SK-N-SH (cell line): Measurements from ENCODE around the gene PRSS36. TPM values are rescaled to one million over a fixed set of nuclear protein-coding genes. Genes with fewer than 3 reads are reported as not detected.

Source experiments
- CTCF ChIA-PET: fragments of 300-600, 350-600 bp; formaldehyde crosslinking; extraction: SDS; loops from one replicate; lab custom pipeline; 2021; lab: Yijun Ruan, JAX
- POLR2A ChIA-PET: fragments of 350-600 bp; sonication (Branson Sonifier 250); formaldehyde crosslinking; extraction: SDS; loops from one replicate; lab custom pipeline; 2020; ENCODE audit warnings: antibody characterized with exemption, inconsistent platforms; lab: Yijun Ruan, JAX
- DNase-seq: peaks from one replicate; pipeline ENCODE4 v3.0.0; 2012
- H2AFZ ChIP-seq: fragments of 200-600 bp; sonication (generic); 2 replicates; pipeline ENCODE4 v1.8.1; 2016; ENCODE audit warnings: antibody characterized with exemption, mild to moderate bottlenecking, low read depth
- H3F3A ChIP-seq: fragments of 200-600 bp; sonication (generic); replicated peaks from 2 replicates; pipeline ENCODE3; 2016; ENCODE audit warnings: antibody characterized with exemption, mild to moderate bottlenecking; ENCODE audit not compliant: insufficient read depth
- H3K27ac ChIP-seq, 2 experiments: fragments of 200-500 bp in 1 of 2; fragments of 200-600 bp in 1 of 2; sonication (Bioruptor generic) in 1 of 2; sonication (generic), shearing (Covaris generic) in 1 of 2; 2 replicates each; pipeline versions ENCODE4 v1.5.1 to v1.6.1; 2014 to 2016; ENCODE audit warnings: low read depth in 2 of 2, inconsistent platforms in 1 of 2, low read length in 1 of 2, mild to moderate bottlenecking in 1 of 2, mixed read lengths in 1 of 2
- H3K27me3 ChIP-seq: fragments of 200-600 bp; sonication (generic), shearing (Covaris generic); 2 replicates; pipeline ENCODE4 v1.6.1; 2016; ENCODE audit warnings: mixed run types; ENCODE audit not compliant: insufficient read depth
- H3K36me3 ChIP-seq, 2 experiments: fragments of 200-500 bp in 1 of 2; fragments of 200-600 bp in 1 of 2; sonication (Bioruptor generic) in 1 of 2; sonication (generic) in 1 of 2; replicated peaks in 1 of 2; 2 replicates each; pipeline versions ENCODE3 to v1.5.1; 2014 to 2016; ENCODE audit warnings: low read length in 1 of 2, mild to moderate bottlenecking in 1 of 2; ENCODE audit not compliant: insufficient read depth in 2 of 2, control insufficient read depth in 1 of 2
- H3K4me1 ChIP-seq, 2 experiments: fragments of 200-500 bp in 1 of 2; fragments of 200-600 bp in 1 of 2; sonication (Bioruptor generic) in 1 of 2; sonication (generic), shearing (Covaris generic) in 1 of 2; 2 replicates each; pipeline versions ENCODE4 v1.5.1 to v1.6.1; 2014 to 2016; ENCODE audit warnings: low read depth in 1 of 2, low read length in 1 of 2, mixed run types in 1 of 2; ENCODE audit not compliant: insufficient read depth in 2 of 2, control insufficient read depth in 1 of 2
- H3K4me2 ChIP-seq: fragments of 200-600 bp; sonication (generic), shearing (Covaris generic); 2 replicates; pipeline ENCODE4 v1.6.1; 2017; ENCODE audit warnings: mixed run types
- H3K4me3 ChIP-seq, 2 experiments: fragments of 200-500 bp in 1 of 2; fragments of 200-600 bp in 1 of 2; sonication (Bioruptor generic) in 1 of 2; sonication (generic), shearing (Covaris generic) in 1 of 2; 2 replicates each; pipeline versions ENCODE4 v1.5.1 to v1.8.1; 2014 to 2016; ENCODE audit warnings: low read depth in 2 of 2, inconsistent platforms in 1 of 2, low read length in 1 of 2, mild to moderate bottlenecking in 1 of 2, mixed read lengths in 1 of 2, moderate library complexity in 1 of 2
- H3K79me2 ChIP-seq: fragments of 200-600 bp; sonication (generic); 2 replicates; pipeline ENCODE4 v1.8.1; 2017; ENCODE audit warnings: mild to moderate bottlenecking; ENCODE audit not compliant: insufficient read depth
- H3K9ac ChIP-seq: fragments of 200-600 bp; sonication (generic); 2 replicates; pipeline ENCODE4 v1.6.1; 2017; ENCODE audit warnings: mixed run types
- H3K9me2 ChIP-seq: fragments of 200-600 bp; sonication (generic); 2 replicates; pipeline ENCODE4 v1.6.1; 2017; ENCODE audit warnings: mixed run types
- H3K9me3 ChIP-seq: fragments of 200-600 bp; sonication (generic); 2 replicates; pipeline ENCODE4 v1.6.1; 2017; ENCODE audit warnings: mixed run types, mild to moderate bottlenecking, moderate library complexity
- H4K20me1 ChIP-seq: fragments of 200-600 bp; sonication (generic); 2 replicates; pipeline ENCODE4 v1.6.1; 2017; ENCODE audit warnings: mild to moderate bottlenecking, mixed run types; ENCODE audit not compliant: insufficient read depth
- EP300 ChIP-seq, 2 experiments: IDR thresholded peaks; 2 replicates each; pipeline versions ENCODE4 v1.4.0 to v1.6.1; 2012; ENCODE audit warnings: borderline replicate concordance in 1 of 2, low read depth in 1 of 2, low read length in 1 of 2
- FOSL2 ChIP-seq: IDR thresholded peaks from 2 replicates; pipeline ENCODE4 v1.4.0; 2012; ENCODE audit warnings: low read depth, mild to moderate bottlenecking, moderate library complexity, borderline replicate concordance
- FOXJ3 ChIP-seq: sonication (generic); formaldehyde crosslinking; IDR thresholded peaks from 2 replicates; pipeline ENCODE4 v1.5.1; 2020; ENCODE audit warnings: mild to moderate bottlenecking, missing genetic modification reagents
- MXI1 ChIP-seq: IDR thresholded peaks from 2 replicates; pipeline ENCODE4 v1.6.1; 2012; ENCODE audit warnings: mild to moderate bottlenecking, low read depth, low read length, improper control_type of control experiment
- RAD21 ChIP-seq: IDR thresholded peaks from 2 replicates; pipeline ENCODE4 v1.6.1; 2012; ENCODE audit warnings: mild to moderate bottlenecking, low read length
- RXRA ChIP-seq: IDR thresholded peaks from 2 replicates; pipeline ENCODE4 v1.4.0; 2012; ENCODE audit warnings: low read depth, mild to moderate bottlenecking, borderline replicate concordance
- TAF1 ChIP-seq: IDR thresholded peaks from 2 replicates; pipeline ENCODE4 v1.6.1; 2012; ENCODE audit warnings: low read depth, mild to moderate bottlenecking, low read length, moderate library complexity, borderline replicate concordance
- YY1 ChIP-seq: IDR thresholded peaks from 2 replicates; pipeline ENCODE4 v1.4.0; 2012; ENCODE audit warnings: low read depth, mild to moderate bottlenecking
- WGBS: methylation state at CpG from one replicate; pipeline ENCODE4 v1.1.6; 2017; ENCODE audit warnings: low lambda C conversion rate; 5-methylcytosine and 5-hydroxymethylcytosine counted together
- polyA plus RNA-seq, 3 experiments: library from polyadenylated mRNA; depleted of rRNA; stranded (reverse); fragments of >200 nt; gene quantifications; 2 replicates each; pipeline ENCODE4 v1.2.3, GENCODE V29; 2012
- TF ChIP-seq, protein P1 (sequence below): IDR thresholded peaks from 2 replicates; pipeline ENCODE4 v1.4.0; 2012; ENCODE audit warnings: low read depth
- TF ChIP-seq, protein P2 (sequence below): fragments of 200-600 bp; sonication (generic); IDR thresholded peaks from 2 replicates; pipeline ENCODE4 v1.6.1; 2017; ENCODE audit warnings: antibody characterized with exemption, mild to moderate bottlenecking, moderate library complexity

The PRSS36 gene
- polyA plus RNA-seq, 1 of the 3 experiments (the other 2 are of a cell fraction) = 0.49 TPM

DNA sequence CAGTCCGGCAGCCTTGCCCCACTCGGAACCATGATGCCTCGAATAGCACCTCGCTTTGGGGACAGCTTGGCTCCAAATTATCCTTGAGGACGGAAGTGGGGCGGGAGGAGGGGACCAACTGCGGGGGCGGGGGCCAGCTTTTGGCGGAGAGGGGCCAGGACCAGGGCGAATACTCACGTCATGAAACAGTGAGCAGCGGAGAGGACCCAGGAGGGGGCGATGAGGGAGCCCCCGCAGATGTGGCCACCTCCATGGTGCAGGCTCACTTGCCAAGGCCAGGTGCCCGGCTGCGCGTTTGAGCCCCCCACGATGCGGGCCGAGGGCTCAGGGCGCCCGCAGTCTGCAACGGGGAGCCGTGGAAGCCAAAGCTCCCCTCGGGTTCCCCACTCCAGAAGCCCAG lies 970 bp downstream of the PRSS36 start:
- H3K9me2 ChIP-seq = no peaks in the 10 kb centered on the region
- peak; percentile 19 for DNase-seq
- no peak overlapping the region for H2AFZ ChIP-seq
- H3F3A ChIP-seq = peaks cover 6% of the 10 kb centered on the region
- H3K4me2 ChIP-seq = no peak overlapping the region
- H3K4me1 ChIP-seq = no peaks in the 10 kb centered on the region
- WGBS = 86% methylated on average over 15 of the region's 25 CpGs
- no peak overlapping the region for H3K4me3 ChIP-seq
- TF ChIP-seq FOXJ3 (CRISPR knock-in tag) (no peak), YY1 (no peak), FOSL2 (no peak), TAF1 (no peak), RAD21 (no peak), MXI1 (no peak)
- TF ChIP-seq, protein P1, sequence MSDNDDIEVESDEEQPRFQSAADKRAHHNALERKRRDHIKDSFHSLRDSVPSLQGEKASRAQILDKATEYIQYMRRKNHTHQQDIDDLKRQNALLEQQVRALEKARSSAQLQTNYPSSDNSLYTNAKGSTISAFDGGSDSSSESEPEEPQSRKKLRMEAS = no peak
- TF ChIP-seq, protein P2, sequence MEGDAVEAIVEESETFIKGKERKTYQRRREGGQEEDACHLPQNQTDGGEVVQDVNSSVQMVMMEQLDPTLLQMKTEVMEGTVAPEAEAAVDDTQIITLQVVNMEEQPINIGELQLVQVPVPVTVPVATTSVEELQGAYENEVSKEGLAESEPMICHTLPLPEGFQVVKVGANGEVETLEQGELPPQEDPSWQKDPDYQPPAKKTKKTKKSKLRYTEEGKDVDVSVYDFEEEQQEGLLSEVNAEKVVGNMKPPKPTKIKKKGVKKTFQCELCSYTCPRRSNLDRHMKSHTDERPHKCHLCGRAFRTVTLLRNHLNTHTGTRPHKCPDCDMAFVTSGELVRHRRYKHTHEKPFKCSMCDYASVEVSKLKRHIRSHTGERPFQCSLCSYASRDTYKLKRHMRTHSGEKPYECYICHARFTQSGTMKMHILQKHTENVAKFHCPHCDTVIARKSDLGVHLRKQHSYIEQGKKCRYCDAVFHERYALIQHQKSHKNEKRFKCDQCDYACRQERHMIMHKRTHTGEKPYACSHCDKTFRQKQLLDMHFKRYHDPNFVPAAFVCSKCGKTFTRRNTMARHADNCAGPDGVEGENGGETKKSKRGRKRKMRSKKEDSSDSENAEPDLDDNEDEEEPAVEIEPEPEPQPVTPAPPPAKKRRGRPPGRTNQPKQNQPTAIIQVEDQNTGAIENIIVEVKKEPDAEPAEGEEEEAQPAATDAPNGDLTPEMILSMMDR = no peak
- no peaks in the 10 kb centered on the region for H3K9me3 ChIP-seq
- no peaks in the 10 kb centered on the region for H4K20me1 ChIP-seq
- H3K27me3 ChIP-seq = no peaks in the 10 kb centered on the region
- H3K79me2 ChIP-seq = no peaks in the 10 kb centered on the region
- ChIA-PET POLR2A (no interaction called here), CTCF (no interaction called here)
- H3K36me3 ChIP-seq = no peaks in the 10 kb centered on the region
- H3K9ac ChIP-seq = no peak overlapping the region
- H3K27ac ChIP-seq = no peak overlapping the region

DNA sequence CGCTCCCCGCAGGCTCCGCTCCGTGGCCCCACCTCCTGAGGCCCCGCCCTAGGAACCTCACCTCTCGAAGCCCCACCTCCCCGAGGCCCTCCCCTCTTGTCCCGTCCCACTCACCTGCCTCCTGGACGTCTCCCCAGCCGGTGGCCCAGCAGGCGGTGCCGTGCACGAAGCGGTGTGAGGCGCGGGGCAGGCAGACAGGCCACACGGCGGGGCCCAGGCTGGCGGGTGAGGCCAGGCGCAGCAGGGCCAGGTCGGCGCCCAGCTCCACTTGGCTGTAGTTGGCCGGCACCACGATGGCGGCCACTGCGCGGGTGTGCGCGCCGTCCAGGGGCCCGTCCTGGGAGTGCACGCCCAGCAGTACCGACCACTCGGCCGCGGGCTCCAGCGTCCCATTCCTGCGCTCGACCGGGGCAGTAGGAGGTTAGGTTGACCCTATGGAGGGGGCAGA lies 1.6 kb downstream of the PRSS36 start:
- Histone ChIP-seq H3K9ac (no peak overlapping the region), H3K4me3 (no peak overlapping the region), H3K79me2 (no peaks in the 10 kb centered on the region), H3K9me3 (no peaks in the 10 kb centered on the region), H3F3A (peaks cover 10% of the 10 kb centered on the region), H4K20me1 (no peaks in the 10 kb centered on the region), H3K4me1 (no peaks in the 10 kb centered on the region), H2AFZ (no peak overlapping the region), H3K27me3 (no peaks in the 10 kb centered on the region), H3K4me2 (no peak overlapping the region), H3K27ac (no peak overlapping the region), H3K9me2 (no peaks in the 10 kb centered on the region), H3K36me3 (no peaks in the 10 kb centered on the region)
- TF ChIP-seq EP300 (IDR thresholded peaks at IDR 0.05; ENCODE audit: borderline replicate concordance in 1 of 2, low read depth in 1 of 2, low read length in 1 of 2) (no peak), RXRA (no peak), FOSL2 (no peak)
- ChIA-PET POLR2A (no interaction called here), CTCF (no interaction called here)
- 67% methylated on average over 18 of the region's 40 CpGs for WGBS
- DNase-seq = peak; percentile 38
